HG02588 (cell line): ENCODE results near the gene EFCAB6.

ENCODE experiments used
- ATAC-seq: cut with Tn5 transposase; IDR thresholded peaks from one replicate; pipeline ENCODE4 v1.9.1; 2021; ENCODE audit warnings: mild to moderate bottlenecking, moderate library complexity; ENCODE audit not compliant: unreplicated experiment

EFCAB6 gene

DNA sequence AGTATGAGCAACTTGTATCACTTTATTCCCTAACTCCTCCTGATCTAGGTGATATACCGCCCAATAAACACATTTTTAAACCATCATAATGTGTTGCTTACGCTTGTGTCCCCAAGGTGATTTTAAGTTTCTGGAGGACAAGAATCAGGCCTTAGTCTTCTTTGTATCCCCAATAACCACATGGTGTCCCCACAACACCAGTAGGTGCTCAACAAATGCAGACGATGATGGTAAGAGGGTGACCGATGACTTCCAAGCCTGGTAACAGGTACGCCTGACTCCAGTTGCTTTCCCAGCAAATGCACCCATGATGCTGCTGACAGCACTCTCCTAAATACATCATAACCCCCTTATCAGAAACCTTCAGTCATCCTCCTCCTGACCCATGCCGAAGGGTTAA, 64.2 kb downstream of the EFCAB6 start:
- no peak for ATAC-seq

DNA sequence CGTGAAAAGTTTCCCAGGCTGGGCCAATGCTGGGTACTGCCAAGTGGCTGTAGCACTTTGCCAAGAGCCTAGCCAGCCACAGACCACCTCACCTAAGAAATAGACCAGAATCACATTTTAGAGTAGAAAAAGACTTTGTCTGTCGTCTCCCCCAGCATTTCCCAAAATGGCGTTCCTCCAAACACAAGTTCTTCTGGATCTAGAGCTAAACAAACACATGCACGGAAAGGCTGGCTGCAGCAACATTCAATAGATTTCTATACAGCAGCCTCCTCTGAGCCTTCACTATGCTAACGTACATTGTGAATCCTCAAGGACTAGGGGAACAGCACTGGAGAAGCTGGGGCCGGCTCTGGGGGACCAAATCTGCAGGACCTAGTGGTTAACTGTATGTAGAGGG, 65.0 kb downstream of the EFCAB6 start:
- ATAC-seq: no peak

DNA sequence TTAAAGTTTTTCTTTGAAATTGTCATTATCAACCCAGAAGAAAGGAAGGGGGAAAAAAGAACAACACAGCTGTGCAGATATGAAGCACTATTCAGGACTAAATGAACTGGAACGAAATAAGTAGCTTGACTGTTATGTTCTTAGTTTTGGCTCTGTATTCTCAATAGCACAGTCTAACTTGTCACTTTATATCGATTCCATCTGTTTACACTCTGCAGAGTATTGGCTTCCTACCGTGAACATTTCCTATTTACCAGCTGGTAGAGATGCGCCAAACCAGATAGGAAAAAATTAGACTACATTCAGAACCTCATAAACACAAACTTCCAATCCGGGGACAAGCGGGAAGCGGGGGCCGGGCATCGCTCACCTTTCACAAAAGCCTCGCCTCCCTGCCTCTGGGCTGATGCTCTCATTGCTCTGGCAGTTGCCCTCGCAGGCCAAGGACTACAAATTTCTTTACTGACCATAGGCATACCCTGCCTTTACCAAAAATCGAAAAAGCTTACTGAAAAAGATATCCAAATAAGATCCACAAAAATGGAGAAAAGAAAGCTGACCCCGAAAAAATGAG, 66.2 kb downstream of the EFCAB6 start:
- no peak for ATAC-seq

DNA sequence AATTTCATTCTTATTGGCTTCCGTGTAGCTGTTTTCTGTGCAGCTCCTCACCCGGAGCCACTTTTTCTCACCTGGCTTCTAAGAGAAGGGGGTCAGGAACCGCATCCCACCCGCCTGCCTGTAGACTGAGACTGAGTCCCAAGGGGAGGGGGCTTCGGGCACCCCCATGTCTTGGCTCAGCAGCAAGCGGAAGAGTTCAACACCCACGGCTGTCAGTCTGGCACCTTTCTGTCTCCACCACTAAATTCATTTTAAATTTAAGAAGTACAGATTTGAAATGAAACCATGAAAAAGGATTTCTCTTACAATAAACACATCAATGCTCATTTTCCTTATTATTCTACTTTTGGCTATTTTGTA, 66.7 kb downstream of the EFCAB6 start:
- ATAC-seq: no peak

DNA sequence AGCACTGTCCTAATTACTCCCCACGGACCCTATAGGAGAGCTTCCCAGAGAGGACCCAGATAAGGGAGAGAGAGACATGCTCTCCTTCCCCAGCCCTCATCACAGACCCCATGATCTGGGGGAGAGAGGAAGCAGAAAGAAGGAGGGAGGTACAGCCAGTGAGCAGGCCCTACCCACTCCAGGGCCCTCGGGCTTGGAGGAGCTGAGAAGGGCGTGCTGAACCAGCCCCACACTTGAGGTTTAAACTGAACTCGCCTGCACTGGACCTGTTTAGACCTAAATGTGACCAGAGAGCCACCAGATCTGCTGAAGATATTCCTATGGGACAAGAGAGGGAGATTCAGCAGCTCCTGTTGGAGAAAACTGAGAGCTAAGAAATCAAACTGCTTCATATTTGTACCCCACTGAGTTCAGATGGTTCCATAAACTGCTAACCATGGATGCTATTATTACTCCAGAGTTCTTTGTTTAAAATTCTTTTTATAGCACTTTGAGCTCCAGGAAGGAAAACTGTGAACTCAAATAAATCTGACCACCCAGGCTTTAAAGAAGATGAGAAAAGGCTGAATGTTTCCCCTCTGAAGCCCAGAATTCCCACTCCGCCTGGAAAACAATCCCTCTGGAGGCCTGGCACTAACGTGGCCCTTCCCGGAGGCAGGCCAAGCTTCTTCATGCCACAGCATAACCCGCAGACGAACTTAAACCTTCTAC, 67.2 kb downstream of the EFCAB6 start:
- no peak for ATAC-seq

DNA sequence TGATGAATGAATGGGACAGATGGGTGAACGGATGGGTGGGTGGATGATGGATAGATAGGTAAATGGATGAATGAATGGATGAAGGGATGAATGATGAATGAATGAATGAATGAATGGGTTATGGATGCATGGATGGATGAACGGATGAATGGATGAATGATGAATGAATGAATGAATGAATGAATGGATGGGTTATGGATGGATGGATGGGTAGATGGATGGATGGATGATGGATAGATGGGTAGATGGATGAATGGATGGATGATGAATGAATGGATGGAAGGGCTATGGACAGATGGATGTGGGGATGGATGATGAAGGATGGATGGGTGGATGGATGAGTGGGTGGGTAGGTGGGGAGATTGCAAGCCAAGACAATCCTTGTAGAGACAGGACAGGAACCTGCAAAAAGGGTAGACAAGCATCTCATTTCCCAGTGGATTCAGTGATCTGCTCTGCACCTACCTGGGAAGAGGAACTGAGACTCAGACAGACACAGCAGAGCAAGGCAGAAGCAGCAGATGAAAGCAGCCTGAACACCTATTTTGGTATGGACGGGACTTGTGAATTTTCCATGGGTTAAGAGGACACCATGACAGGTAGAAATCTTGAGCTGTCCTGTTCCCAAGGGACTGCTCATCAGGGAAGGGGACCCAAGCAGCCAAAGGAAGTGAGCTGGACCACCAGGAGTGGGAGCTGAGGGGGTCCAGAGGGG, 68.0 kb downstream of the EFCAB6 start:
- ATAC-seq: no peak

DNA sequence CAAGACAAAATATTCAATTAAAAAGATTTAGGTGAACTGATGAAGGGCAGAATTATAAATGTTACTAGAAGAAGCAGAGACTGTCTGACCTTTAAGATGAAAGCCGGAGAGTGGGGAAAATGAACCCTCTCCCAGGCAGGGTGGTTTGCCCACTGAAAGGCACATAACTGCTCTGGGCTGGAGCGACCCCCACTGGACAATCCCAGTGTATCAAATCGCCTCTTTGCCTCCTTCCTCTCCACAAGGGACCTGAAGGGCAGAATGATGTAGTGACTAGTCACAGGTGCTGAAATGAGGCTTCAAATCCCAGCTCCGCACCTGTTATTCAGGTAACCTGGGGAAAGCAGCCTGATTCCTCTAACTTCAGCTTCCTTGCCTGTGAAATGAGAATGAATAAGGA, 69.0 kb downstream of the EFCAB6 start:
- no peak for ATAC-seq

DNA sequence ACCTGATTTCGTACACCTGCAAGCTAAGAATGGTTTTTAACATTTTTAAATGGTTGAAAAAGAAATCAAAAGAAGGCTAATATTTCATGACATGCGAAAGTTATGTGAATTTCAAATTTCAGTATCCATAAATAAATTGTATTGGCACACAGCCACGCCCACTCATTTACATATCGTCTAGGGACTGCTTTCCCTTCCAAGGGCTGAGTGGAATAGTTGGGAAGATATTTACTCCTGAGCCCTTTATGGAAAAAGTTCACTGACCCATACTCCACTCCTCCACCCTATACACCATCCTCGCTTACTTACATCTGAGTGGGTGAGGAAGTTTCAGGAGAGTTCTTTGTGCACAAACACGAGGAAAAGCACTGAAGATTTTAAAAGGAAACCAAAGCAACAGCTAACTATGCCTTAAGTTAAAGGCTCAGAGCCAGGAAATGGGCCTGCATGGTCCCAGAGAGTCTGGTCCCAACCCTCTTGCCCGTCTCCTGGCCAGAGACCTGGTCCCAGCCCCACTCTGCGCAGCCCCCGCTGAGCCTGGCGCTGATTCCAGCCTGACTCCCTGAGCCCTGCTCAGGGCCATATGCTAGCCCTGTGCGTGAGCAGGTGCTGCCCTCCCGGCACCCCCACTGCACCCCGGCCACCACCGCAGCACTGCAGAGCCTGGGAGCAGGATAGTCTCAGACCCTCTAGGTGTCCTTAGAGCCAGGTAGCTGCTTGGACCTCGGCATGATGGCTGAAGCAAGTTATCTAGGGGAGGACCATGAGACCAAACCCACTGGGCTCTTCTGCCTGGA, 69.8 kb downstream of the EFCAB6 start:
- ATAC-seq: no peak

DNA sequence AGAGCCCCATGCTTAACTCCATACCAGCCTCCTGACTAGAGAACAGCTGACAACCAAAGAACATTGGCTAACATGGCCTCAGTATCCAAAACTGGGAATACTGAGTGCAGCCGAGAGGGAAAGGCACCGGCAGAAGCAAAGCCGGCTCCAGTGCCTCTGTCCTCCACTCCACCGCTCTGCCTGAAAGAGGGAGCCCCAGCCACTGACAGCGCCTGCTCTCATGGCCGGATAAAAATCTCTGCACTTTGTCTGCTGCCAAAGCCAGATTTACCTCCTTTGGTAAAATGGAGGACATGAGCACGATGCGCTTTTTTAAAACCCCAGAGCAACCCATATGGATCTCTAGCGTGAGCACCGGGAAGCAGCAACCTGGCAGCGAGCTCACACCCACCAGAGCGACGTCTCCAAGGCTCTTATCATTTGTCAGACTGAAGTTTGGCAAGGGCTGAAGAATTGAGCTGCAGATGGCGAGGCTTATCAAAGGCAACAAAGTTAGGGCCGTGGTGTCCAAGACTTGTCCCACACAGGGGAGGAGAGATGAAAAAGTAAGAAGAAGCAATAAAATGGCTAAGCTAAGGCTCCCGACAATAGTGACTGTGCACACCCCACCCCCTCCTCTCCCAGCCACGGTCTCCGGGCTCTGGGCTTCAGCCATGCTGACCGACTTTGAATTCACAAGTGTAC, 71.4 kb downstream of the EFCAB6 start:
- no peak for ATAC-seq

DNA sequence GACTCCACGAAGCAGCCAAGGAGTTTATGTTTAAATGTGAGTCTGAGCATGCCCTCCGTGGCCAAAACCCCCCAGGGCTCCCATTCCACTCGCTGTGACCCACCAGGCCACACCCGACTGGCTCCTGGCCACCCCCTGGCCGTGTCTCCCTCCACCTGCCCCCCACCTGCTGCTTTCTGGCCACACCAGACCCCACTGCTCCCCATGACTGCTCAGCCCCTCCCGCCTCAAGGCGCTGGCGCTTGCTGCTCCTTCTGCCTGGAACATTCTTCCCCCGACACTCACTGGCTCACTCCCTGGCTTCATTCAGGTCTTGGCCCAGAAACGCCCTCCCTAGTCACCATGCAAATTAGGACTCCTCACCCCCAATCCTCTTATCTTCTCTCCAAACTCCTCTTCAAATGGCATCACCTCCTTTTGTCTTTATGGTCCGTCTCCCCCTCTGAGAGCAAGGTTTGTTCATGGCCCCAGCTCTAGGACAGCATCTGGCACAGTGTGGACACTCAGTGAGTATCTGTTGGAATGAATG, 72.2 kb downstream of the EFCAB6 start:
- ATAC-seq: no peak

DNA sequence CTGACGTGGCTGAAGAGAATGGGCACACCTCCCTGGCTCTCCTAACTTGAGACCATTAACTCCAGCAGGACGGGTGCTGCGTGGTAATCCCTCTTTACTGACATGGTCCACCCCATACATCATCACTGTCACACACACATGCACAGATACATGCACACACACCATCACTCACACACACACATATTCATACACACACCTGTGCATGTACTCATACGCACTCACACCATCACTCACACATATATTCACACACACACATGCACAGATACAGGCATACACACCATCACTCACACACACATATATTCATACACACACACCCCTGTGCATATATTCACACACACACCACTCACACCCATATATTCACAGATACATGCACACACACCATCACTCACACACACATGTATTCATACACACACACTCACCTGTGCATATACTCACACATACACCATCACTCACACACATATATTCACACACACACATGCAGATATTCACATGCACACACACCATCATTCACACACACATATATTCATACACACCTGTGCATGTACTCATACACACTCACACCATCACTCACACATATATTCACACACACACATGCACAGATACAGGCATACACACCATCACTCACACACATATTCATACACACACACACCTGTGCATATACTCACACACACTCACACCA, 74.8 kb downstream of the EFCAB6 start:
- no peak for ATAC-seq

DNA sequence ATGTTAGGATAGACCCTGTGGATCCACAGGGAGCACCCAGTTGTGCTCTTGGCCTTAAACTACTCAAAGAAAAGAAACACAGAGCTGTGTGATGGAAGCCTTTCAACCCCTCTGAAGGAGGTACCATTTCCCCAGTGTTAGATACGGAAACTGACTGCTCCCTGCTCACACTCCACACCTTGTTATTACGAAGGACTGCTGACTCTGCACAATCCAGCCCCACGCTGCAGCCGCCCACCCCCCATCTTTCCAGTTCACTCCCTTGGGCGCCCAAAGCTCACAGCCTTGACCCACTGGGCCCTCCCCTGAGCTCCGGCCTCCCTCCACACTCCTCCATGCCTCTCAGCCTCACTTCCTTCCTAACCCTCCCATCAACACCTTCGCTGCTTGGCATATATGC, 75.5 kb downstream of the EFCAB6 start:
- no peak for ATAC-seq

DNA sequence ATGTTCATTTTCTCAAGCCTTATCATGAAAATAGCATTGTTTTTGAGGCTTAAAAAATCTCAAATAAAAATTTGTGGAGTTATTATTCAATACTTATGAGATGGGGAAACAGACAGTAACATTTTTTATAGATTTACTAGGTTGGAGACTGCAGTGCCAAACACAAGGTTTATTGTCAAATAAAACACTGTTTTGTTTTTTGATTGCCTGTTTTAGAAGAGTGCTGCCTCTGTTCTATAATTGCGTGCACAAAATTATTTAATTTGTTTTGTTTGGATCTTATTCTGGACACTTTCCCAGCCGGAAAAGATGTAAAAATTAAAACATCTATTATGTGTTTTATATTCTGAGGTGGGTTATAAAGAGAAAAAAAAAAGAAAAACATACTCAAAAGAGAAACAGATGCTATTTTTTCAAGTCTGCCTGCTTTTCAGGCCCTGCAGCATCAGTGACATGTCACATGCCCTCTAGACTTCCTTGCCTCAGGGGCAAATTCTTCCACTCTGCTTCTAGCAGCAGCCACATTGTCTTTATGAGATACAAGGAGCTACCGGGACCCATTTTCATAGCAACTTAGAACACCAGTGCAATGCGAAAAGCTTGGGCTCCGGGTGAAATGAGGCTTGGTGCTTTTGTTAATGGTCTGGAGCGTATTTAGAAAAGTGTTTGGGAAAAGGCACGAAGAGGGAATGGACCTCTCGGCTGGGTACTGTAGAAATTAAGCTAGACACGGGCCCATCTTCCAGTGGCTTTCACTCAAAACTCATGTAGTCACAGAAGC, 77.5 kb downstream of the EFCAB6 start:
- no peak for ATAC-seq

DNA sequence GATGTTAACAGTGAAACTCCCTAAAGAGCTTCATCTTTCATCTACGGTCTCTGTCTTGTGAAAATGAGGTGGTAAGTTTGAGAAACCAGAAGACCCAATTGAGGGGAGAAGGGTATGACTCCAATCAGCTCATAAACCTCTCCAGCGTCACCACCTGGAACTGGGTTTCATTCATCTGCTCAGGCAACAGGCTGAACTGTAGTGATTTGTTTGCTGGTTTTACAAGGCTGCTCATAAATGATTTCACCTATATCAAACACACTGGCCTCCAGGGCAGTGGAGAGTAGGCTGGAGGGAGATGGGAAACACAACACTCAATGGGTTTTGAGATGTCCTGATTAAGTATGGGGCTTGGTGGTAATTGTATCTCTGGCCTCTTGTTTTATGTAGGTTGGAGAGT, 79.0 kb downstream of the EFCAB6 start:
- no peak for ATAC-seq

DNA sequence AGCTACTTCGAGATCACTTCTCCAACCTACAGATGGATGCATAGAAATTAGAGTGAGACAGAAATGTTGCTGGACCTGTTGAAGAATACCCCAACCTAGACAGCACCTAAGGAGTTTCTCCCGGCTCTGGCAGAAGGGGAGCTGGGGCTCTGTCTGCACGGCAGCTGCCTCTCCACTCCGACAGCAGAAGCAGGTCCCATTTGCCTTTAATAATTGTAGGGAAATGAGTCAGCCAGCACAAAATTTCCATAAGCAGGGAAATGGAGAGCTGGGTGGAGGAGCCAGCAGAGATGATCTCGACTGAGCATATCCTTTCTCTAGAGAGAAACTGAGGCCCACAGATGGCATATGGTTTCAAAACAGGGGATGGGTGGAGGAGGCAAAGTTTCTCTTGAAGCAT, 80.1 kb downstream of the EFCAB6 start:
- no peak for ATAC-seq

DNA sequence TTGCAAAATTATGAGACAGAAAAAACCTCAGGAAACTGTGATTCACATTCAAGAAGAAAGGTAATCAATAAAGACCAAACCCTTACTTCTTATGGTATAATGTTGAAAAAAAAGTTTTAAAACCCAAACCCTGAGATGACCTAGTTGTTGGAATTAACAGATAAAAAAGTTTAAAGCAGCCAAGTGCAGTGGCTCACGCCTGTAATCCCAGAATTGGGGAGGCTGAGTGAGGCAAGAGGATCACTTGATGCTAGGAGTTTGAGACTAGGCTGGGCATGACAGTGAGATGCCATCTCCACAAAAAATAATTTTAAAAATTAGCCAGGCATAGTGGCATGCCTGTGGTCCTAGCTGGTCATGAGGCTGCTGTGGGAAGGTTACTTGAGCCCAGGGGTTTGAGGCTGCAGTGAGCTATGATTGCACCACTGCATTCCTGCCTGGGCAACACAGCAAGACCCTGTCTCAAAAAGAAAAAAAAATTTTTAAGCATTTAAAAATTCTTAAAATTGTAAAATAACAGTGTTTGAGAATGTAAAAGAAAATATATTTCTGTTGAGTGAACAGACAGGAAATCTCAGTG, 85.1 kb downstream of the EFCAB6 start:
- no peak for ATAC-seq

DNA sequence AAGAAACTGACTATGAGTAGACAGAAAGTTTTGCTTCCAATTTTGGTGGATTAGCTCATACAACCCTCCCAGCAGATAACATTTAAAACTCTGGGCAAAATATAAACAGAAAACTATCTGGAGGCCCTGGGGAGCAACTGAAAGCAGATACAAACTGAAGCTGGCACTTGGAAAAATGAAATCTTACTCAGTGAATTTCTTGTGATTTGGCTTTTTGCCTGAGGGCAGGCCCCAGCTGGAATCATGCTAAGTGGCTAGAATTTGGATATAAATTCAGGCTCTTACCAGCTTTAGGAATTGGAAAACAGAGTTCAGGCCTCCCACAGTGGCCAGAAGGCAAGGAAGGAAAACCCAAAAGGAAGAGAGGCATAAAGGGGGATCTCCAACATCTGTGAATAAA, 85.8 kb downstream of the EFCAB6 start:
- no peak for ATAC-seq

DNA sequence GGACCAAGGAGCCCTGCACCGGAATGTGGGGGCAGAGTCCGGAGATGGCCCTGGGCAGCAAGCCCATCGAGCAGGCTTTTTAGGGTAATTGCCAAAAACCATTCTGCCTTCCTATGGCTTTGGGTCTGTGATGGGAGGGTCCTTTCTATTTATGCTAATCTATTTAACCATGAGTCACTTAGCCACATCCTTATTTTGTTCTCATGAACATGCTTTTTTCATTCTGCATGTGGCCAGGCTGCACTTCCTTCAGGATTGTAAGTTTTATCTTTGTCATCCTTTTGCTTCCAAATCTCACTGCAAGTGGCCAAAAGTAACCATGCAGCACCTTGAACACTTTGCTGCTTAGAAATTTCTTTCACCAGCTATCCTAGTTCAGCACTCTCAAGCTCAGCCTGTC, 88.3 kb downstream of the EFCAB6 start:
- no peak for ATAC-seq

DNA sequence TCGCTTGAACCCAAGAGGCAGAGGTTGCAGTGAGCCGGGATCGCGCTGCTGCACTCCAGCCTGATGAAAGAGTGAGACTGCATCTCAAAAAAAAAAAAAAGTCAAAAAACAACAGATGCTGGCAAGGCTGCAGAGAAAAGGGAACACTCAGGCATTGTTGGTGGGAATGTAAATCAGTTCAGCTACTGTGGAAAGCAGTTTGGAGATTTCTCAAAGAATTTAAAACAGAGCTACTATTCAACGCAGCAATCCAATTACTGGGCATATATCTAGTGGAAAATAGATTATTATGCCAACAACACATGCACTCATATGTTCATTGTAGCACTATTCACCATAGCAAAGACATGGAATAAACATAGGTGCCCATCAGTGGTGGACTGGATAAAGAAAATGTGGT, 89.7 kb downstream of the EFCAB6 start:
- ATAC-seq: no peak
